8988T (cell line): ENCODE results near the gene ZNF682.
"Not testable (repeated sequence)": the region's sequence is repeated elsewhere in the genome, so short reads cannot be mapped to it uniquely, and the experiment has no call there.

Source experiments
- DNase-seq: peaks from one replicate; pipeline ENCODE4 v3.0.0; 2011

The ZNF682 gene

DNA sequence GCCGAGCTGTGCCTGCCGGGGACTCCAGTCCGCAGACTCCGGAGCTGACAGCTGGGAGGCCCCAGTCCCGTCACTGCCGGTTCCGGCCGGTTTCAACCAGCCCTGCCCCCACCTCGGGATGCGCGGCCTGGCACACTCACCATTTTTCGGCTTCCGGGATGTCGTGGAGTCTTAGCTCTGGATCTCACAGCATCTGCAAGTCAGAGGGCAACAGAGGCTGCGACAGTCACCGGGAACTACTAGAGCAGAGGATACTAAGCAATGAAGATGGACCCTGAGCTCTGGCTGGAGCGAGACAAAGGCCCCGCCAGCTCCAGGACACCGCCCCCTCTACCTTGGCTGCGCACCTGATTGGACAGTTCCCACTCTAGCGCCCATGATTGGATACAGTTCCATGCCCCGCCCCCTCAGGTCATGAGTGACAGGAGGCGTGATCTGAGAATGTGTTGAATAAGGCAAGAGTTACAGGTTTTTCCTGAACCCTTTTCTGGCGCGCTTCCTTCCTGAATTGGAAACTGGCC, at the start of gene ZNF682:
ZNF682 (minus strand) TSS at position 303 of the 521 bp plus-strand sequence; CDS start at position 143, 160 bp downstream.
- DNase-seq: peak; percentile 59

GRCh38 chr19:20082876-20083275, 43.6 kb upstream of the ZNF682 start:
- DNase-seq: not testable (repeated sequence)

- not testable (repeated sequence) for DNase-seq
These were observed 43.0 kb upstream of the ZNF682 start for GRCh38 chr19:20082232-20082833.

- DNase-seq: no peak
These were observed 41.4 kb upstream of the ZNF682 start for GRCh38 chr19:20080656-20081055.

- DNase-seq: no peak
These were observed 40.2 kb upstream of the ZNF682 start for GRCh38 chr19:20079476-20079875.

DNA sequence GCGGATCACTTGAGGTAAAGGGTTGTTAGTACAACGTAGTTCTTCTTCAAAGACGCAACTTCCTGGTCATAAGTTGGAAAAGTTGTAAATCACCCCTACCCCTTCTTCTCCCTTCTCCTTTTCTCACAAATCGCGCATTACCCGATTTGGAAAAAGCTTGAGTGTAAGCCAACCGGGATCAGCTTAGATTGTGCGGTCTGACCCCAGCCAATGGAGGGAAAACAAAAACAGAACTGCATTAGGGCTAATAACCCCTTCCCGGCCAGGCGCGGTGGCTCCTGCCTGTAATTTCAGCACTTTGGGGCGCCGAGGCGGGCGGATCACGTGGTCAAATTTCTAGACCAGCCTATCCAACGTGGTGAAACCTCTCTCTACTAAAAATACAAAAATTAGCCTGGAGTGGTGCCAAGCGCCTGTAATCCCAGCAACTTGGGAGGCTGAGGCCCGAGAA, 39.3 kb upstream of the ZNF682 start:
- no peak for DNase-seq

DNA sequence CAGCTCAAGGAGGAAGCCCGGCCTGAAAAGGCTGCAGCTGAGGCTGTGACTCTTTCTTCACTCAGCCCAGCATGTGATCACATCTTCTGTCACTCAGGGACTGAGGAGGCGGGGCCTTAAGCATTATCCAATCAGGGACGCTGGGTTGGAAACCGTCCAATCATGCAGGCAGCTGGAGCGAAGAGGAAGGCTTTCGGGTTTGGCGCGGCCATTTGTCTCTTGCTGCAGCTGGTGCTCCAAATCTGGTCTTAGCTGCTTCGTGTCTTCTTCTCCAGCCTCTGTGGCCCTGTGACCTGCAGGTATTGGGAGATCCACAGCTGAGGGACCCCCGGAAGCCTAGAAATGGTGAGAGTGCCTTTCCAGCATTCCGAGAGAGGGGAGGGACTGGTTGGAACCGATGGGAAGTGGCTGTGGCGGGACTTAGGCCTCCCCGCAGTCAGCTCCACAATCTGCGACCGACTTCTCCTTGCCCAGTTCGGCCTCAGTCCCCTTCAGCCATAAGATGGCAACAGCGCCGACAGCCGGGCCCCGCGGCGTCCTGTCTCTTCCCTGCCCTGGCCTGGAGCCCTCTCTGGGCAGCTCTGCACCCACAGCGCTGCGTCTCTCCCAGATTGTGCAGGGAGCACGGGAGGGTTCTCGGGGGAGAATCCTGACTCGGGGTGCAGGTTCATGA, 38.6 kb upstream of the ZNF682 start, which contains the start of gene ZNF90:
ZNF90 (plus strand) TSS at position 210 of the 673 bp plus-strand sequence; CDS start at position 343, 133 bp downstream.
- DNase-seq: peak; percentile 59

GRCh38 chr19:20072936-20073335, 33.6 kb upstream of the ZNF682 start:
- DNase-seq: no peak

- DNase-seq: no peak
These were observed 31.4 kb upstream of the ZNF682 start for GRCh38 chr19:20070691-20071090.

GRCh38 chr19:20068559-20068958, 29.3 kb upstream of the ZNF682 start:
- DNase-seq: not testable (repeated sequence)

GRCh38 chr19:20067943-20068342, 28.6 kb upstream of the ZNF682 start:
- DNase-seq: no peak

- no peak for DNase-seq
These were observed 27.6 kb upstream of the ZNF682 start for GRCh38 chr19:20066861-20067260.

GRCh38 chr19:20060282-20060681, 21.0 kb upstream of the ZNF682 start:
- DNase-seq: no peak

DNA sequence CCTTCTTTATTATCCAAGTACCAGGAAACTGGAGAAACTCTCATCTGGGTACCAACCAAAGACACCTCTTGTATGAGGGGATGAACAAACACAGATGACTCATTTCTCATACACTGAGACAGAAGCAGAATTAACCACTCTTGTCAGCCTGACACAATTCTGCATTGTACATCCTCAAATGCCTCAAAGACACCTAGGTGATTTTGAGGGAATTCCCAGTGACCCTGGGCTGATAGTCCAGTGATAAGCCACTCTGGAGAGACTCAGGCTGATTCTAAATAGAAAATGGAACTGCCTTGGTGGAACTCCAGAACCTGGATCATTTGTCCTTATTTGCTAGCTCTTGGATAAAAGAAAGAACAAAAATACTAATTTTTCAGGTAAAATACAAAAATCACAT, 19.4 kb upstream of the ZNF682 start:
- DNase-seq: not testable (repeated sequence)

DNA sequence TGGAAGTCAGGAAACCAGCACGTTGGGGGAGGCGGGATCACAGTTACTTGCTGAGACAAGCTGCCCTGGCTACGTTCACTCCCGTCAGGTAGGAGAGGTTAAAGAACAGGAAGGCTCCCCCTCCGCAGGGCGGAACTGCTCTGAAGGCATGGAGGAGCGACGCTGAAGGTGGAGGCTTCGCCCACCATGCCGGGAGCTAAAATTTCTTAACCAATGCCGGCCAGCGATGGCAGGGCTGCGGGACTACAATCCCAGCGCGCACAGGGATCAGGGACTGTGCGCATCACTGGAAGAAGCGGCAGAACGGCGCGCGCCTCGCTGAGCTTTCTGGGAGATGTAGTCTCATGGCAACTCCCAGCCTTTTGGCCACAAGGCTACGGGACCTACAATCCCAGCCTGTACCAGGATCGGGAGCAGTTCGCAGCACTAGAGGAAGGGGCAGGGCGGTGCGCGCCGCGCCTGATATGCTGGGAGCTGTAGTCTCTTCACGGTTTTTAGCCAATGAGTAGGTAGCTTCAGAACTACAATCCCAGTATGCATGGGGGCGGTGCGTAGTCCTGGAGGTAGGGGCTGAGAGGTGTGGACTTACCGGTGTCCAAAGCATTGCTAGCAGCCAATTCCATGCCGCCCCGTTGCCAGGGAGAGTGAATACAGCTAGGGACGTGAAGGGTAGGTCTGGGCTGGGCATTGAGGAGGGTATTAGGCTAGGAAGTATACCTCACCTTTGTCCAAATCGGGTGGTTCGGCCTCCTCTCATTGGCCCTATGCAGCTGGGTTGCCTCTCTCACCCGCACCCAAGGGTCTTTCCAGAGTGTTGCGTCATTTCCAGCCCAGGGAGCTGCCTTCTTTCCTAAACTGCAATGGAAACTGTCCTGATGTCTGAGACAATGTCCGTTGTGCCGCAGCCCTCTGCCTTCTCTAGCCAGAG, 12.8 kb upstream of the ZNF682 start:
- DNase-seq: peak; percentile 48

DNA sequence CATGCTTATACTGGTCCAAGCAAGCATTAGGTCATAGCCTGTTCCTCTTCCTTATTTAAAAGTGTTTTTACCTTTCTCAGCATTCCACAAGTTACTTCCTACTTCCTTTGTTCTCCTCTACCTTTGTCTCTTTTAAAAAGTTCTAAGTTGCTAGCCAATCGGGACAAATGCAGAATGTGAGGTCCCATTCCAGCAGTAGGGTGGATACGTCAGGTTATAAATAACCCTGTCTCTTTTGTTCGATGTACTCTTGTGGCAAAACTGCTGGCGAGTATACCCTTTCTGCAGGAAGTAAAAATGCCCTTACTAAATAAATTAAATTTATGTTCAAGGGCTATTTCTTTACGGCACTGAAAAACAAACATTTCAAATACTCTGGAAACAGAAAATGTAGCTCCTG, 6.4 kb upstream of the ZNF682 start:
- DNase-seq: not testable (repeated sequence)

DNA sequence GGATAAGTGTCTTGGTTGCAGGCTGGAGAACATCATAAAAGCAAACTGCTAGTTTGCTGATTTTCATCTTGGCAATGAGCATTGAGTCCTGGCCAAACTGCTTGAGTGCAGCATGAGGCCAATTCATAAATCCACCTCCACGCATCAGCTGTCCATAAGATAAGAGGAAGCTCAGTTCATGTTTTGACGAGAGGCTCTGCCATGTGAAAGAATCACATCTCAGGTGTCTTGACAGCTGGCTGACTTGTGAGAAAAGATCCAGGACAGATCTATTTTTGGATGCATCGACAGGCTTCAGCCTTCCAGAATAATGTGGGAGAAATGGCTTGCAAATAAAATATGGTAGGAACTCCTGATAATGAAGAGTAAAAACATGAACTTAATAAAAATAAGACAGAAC, 5.4 kb upstream of the ZNF682 start:
- no peak for DNase-seq

- no peak for DNase-seq
These were observed 725 bp downstream of the ZNF682 start for GRCh38 chr19:20038358-20039202.

- DNase-seq: no peak
These were observed 3.4 kb downstream of the ZNF682 start for GRCh38 chr19:20035935-20036334.

- DNase-seq: no peak
These were observed 10.7 kb downstream of the ZNF682 start for GRCh38 chr19:20028611-20029010.

- no peak for DNase-seq
These were observed 33.6 kb downstream of the ZNF682 start for GRCh38 chr19:20005741-20006140.

- DNase-seq: peak; percentile 19
These were observed 41.5 kb downstream of the ZNF682 start for GRCh38 chr19:19997656-19998268.
